HepG2 (cell line): ENCODE results near the gene TMIGD3. TPM values are rescaled to one million over a fixed set of nuclear protein-coding genes. Genes with fewer than 3 reads are reported as not detected.
A peak's percentile ranks its signal among the peaks of the same experiment; 100 is the strongest.

Experiments used
- AKNA ChIP-seq: sonication (generic); formaldehyde crosslinking; IDR thresholded peaks from 2 replicates; pipeline ENCODE4 v1.4.0; 2020; ENCODE audit warnings: missing genetic modification reagents, borderline replicate concordance
- ATF6 ChIP-seq: sonication (generic); formaldehyde crosslinking; conservative IDR thresholded peaks from 2 replicates; pipeline ENCODE4 v1.4.0; 2020; ENCODE audit warnings: missing genetic modification reagents
- HIVEP1 ChIP-seq: sonication (generic); formaldehyde crosslinking; IDR thresholded peaks from 2 replicates; pipeline ENCODE4 v1.4.0; 2020; ENCODE audit warnings: mild to moderate bottlenecking, missing genetic modification reagents
- MTF1 ChIP-seq: sonication (generic); formaldehyde crosslinking; IDR thresholded peaks from 2 replicates; pipeline ENCODE4 v1.5.0; 2020; ENCODE audit warnings: missing genetic modification reagents
- MXI1 ChIP-seq: IDR thresholded peaks from 3 replicates; pipeline ENCODE4 v1.6.1; 2012; ENCODE audit warnings: low read depth, low read length, inconsistent platforms, borderline replicate concordance
- MYC ChIP-seq: sonication (generic); formaldehyde crosslinking; IDR thresholded peaks from 2 replicates; pipeline ENCODE4 v1.9.0; 2021; ENCODE audit warnings: missing genetic modification reagents, borderline replicate concordance
- PTBP1 ChIP-seq: fragments of 200-400 bp; formaldehyde crosslinking; IDR thresholded peaks from 2 replicates; pipeline ENCODE4 v1.6.1; 2018; ENCODE audit warnings: low read length, low read depth; ENCODE audit not compliant: poor library complexity, severe bottlenecking
- RARG ChIP-seq: sonication (generic); formaldehyde crosslinking; IDR thresholded peaks from 2 replicates; pipeline ENCODE4 v1.4.0; 2020; ENCODE audit warnings: low read depth, mild to moderate bottlenecking, missing genetic modification reagents
- RBFOX2 ChIP-seq: fragments of 200-400 bp; formaldehyde crosslinking; IDR thresholded peaks from 2 replicates; pipeline ENCODE4 v1.6.1; 2017; ENCODE audit warnings: low read depth, mild to moderate bottlenecking, low read length
- RXRA ChIP-seq: sonication (generic); formaldehyde crosslinking; IDR thresholded peaks from 2 replicates; pipeline ENCODE4 v1.5.1; 2020; ENCODE audit warnings: missing genetic modification reagents
- SOX6 ChIP-seq, 2 experiments: fragments of 450-650 bp in 1 of 2; sonication (generic) in 1 of 2; formaldehyde crosslinking in 1 of 2; IDR thresholded peaks; 2 replicates each; pipeline versions ENCODE4 v1.4.0 to v1.6.1; 2017 to 2020; ENCODE audit warnings: antibody characterized with exemption in 1 of 2, mild to moderate bottlenecking in 1 of 2, missing genetic modification reagents in 1 of 2
- ZBTB20 ChIP-seq: sonication (generic); formaldehyde crosslinking; IDR thresholded peaks from 2 replicates; pipeline ENCODE4 v1.8.1; 2023; ENCODE audit warnings: missing genetic modification reagents, low read depth, mild to moderate bottlenecking, borderline replicate concordance
- ZBTB33 ChIP-seq: sonication (generic); formaldehyde crosslinking; IDR thresholded peaks from 2 replicates; pipeline ENCODE4 v1.4.0; 2020; ENCODE audit warnings: missing genetic modification reagents
- ZNF512B ChIP-seq: sonication (generic); formaldehyde crosslinking; IDR thresholded peaks from 2 replicates; pipeline ENCODE4 v1.5.1; 2020; ENCODE audit warnings: missing genetic modification reagents, mild to moderate bottlenecking, borderline replicate concordance
- ZNF788 ChIP-seq: sonication (generic); formaldehyde crosslinking; IDR thresholded peaks from 2 replicates; pipeline ENCODE4 v1.5.0; 2020; ENCODE audit warnings: mild to moderate bottlenecking, missing genetic modification reagents, borderline replicate concordance
- polyA plus RNA-seq, 8 experiments: library from polyadenylated mRNA; depleted of rRNA in 3 of 8; stranded (reverse) in 7 of 8; unstranded in 1 of 8; fragments of >200 nt; fragmentation: Illumina TruSeq in 4 of 8; extraction: Trizol in 4 of 8; gene quantifications; 2 replicates each; pipeline versions ENCODE4 v1.2.1 to v1.2.3, GENCODE V29; 2011 to 2016; ENCODE audit warnings: low read depth in 4 of 8, missing spikeins in 1 of 8, mixed read lengths in 1 of 8; ENCODE audit not compliant: insufficient read depth in 1 of 8
- total RNA-seq, 5 experiments: library from RNA; depleted of rRNA; stranded (reverse); fragments of >200 nt; fragmentation: Illumina TruSeq; extraction: Trizol; gene quantifications; 2 replicates each; pipeline ENCODE4 v1.2.3, GENCODE V29; 2016; ENCODE audit warnings: low read depth in 1 of 5

The TMIGD3 gene
- total and polyA plus RNA-seq, 2 of the 13 experiments (the other 11 are each of a cell fraction or from before 2014, with no cell fraction given): not detected

- no peak for TF ChIP-seq AKNA (CRISPR knock-in tag)
- peak; percentile 50; the same call in 1 of the 2 replicates for TF ChIP-seq RBFOX2
- no peak for TF ChIP-seq SOX6 (IDR thresholded peaks at IDR 0.05)
- peak; percentile 86 for TF ChIP-seq SOX6 (CRISPR knock-in tag; IDR thresholded peaks at IDR 0.05)
- TF ChIP-seq ATF6 (CRISPR knock-in tag): no peak
- TF ChIP-seq RXRA: peak; percentile 91; the same call in 1 of the 2 replicates
- TF ChIP-seq PTBP1: no peak
- TF ChIP-seq ZNF788 (CRISPR knock-in tag): peak; percentile 68; the same call in 1 of the 2 replicates
- TF ChIP-seq ZBTB33: peak; percentile 17; the same call in 1 of the 2 replicates
- no peak for TF ChIP-seq MYC (CRISPR knock-in tag)
- no peak for TF ChIP-seq RARG (CRISPR knock-in tag)
- no peak for TF ChIP-seq HIVEP1 (CRISPR knock-in tag)
- 0 out of 2 replicates have a peak, but pooled peaks have one; percentile 62 for TF ChIP-seq ZNF512B
- no peak for TF ChIP-seq MTF1 (CRISPR knock-in tag)
- no peak for TF ChIP-seq MXI1
- peak; percentile 65; the same call in 1 of the 2 replicates for TF ChIP-seq ZBTB20
Measured at GRCh38 chr1:111535256-111536191, 32.1 kb upstream of the TMIGD3 start (continued).
